Adipose tissue (tissue), 3 donors: ENCODE results near the gene EPHA10. TPM values are rescaled to one million over a fixed set of nuclear protein-coding genes. Genes with fewer than 3 reads are reported as not detected.
"Not testable (repeated sequence)": the region's sequence is repeated elsewhere in the genome, so short reads cannot be mapped to it uniquely, and the experiment has no call there.

Experiments
- H3K27ac ChIP-seq: one replicate; pipeline ENCODE4 v1.5.1; 2013; ENCODE audit warnings: low read depth, low read length
- whole genome bisulfite sequencing, 3 donors: extraction: QIAGEN DNeasy Blood & Tissue Kit; methylation state at CpG; one replicate each; pipeline ENCODE4 v1.1.7; 2013; 5-methylcytosine and 5-hydroxymethylcytosine counted together
- polyA plus RNA-seq, 3 donors: library from polyadenylated mRNA; stranded (reverse); fragments of 200-250 nt; gene quantifications; one replicate each; pipeline ENCODE4 v1.2.3, GENCODE V29; 2013
- donor health status: healthy with polysubstance abuse.
- donor health status: Bipolar disorder and iron deficiency.
- donor health status: healthy.

Gene EPHA10
- polyA plus RNA-seq, 3 donors = 0.04 to 2.0 (median 0.90) TPM

DNA sequence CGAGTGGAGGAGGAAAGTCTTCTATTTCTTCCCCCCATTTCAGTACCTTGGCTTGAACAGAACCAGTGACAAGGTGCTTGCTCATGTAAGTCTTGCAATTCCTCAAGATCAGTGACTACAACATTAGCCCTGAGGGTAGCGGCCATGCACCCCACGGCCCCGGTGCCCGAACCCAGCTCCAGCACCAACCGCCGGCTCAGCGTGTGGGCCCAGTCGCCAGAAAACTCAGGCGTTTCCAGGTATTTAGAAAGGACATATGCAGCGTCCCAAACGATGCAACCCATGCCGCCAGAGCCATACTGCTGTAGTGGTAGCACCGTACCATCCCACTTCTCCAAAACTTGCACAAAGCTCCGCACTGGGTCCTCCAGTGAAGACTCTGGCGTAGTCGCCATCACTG, 17.6 kb upstream of the EPHA10 start:
- 76 to 80% (median 80%) methylated on average over 17 of the region's 17 CpGs for WGBS, 3 donors
- no peak overlapping the region for H3K27ac ChIP-seq

DNA sequence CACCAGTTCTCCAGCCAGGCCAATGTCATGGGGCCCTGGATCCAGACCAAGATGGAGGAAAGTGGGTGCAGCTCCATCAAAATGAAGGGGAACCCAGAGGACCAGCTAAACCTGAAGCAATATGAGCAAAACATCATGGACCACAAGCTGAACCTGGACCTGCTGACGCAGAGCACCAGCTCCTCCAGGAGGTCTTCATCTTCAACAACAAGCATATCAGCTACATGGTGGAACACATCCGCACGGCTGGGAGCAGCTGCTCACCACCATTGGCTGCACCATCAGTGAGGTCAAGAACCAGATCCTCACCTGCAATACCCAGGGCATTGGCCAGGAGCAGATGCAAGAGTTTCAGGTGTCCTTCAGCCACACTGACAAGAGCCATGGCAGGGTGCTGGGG, 13.7 kb upstream of the EPHA10 start:
- 74 to 88% (median 83%) methylated on average over 3 of the region's 3 CpGs for WGBS, 3 donors
- no peak overlapping the region for H3K27ac ChIP-seq

DNA sequence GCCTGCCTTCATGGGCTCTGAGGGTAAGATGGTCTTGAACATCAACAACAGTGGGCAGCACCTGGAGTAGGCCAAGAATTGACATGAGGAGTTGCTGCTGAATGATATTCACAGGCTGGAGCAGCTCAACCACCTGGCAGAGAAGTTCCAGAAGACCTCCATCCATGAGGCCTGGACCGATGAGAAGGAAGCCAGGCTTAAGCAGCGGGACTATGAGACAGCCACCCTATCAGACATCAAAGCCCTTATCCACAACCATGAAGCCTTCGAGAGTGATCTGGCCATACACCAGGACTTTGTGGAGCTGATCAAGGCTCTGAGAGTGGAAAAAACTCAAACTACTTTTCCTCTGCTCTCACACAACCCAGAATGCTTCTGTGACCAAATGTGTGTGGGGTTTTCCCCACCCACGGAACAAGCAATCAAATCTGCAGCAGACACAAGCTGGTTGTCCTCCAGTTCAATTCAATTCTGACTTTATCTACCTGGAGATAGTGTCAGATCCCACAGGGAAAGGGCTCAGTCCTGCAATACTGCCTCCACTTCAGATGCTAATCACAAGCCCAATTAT, 12.1 kb upstream of the EPHA10 start:
- H3K27ac ChIP-seq = no peak overlapping the region
- WGBS, 3 donors = 59 to 83% (median 71%) methylated on average over 4 of the region's 4 CpGs

DNA sequence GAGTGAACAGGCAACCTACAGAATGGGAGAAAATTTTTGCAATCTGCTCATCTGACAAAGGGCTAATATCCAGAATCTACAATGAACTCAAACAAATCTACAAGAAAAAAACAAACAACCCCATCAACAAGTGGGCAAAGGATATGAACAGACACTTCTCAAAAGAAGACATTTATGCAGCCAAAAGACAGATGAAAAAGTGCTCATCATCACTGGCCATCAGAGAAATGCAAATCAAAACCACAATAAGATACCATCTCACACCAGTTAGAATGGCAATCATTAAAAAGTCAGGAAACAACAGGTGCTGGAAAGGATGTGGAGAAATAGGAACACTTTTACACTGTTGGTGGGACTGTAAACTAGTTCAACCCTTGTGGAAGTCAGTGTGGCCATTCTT, 6.5 kb upstream of the EPHA10 start:
- not testable (repeated sequence) for H3K27ac ChIP-seq

DNA sequence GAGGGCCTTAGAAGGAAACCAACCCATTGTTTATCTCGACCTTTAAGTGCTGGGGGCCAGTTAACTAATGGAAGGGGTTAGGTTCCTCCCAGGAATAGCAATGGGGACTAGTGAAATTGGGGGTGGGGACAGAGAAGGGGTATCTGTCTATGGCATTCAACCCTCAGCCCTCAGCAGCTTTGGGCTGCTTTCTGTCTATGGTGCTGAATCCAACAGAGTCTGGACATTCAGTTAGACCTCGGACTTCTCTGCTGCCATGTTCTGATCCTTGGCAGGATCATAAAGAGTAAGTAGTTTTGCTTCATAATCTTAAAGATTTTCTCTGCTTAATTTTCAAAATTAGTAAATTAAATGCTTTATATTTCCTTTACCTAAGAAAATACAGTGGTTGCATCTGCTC, 2.6 kb upstream of the EPHA10 start:
- H3K27ac ChIP-seq = no peak overlapping the region
- WGBS, 3 donors = 2 to 33% (median 25%) methylated on average over 2 of the region's 2 CpGs

DNA sequence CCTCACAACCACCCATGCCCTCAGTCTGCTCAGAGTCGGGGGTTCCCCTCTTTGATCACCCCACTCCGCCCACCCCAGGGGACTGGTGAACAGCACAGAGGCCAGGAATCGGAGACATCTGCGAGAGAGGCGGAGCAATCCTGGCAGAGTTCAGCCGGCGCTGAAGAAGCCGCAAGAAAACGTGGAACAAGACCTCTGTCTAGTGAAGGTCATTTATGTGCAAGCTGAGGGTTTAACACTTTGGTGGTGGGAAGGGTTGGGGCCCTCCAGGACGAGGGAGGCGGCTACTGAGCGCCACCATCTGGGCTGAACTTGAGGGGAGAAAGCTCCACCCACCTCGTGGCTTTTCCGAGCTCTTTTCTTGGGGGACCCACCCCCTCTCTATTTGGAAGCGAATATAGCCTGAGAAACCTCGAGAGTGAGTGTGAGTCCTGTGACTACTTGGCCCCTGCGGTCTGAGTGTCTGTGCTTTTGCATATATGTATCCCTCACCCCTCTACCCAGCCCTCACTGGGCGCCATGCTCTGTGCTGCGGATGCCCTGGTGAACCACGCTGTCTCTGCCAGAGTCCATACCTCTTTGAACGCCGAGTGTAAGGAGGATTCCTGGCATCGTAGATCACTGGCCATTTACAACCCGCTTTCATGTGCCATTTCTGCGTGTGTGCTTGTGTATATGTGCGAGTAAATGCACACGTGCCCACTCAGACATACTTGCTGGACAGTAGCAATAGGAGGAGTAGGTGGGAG, 1.2 kb upstream of the EPHA10 start:
- no peak overlapping the region for H3K27ac ChIP-seq
- 5 to 8% (median 6%) methylated on average over 27 of the region's 27 CpGs for WGBS, 3 donors

DNA sequence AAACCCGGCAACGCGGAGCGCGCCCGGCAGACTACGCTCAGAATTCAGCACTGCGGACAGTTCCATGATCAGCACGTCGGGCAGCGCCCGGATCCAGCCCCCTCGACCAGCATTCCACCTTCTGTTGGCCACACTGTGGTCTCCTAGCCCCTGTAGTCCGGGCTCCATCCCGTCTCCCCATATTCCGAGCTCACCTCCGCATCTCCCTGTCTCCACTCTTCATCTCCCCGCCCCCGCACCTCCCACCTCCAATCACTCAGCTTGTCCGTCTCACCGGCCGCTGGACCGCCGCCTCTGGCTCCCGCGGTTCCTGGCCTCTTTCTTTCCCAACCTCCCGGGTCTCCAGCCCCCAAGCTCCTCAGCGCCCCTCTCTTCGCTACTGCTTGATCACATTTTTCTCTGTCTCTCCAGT, 500 bp downstream of the EPHA10 start:
- 3 to 6% (median 6%) methylated on average over 28 to 29 of the region's 29 CpGs for WGBS, 3 donors
- no peak overlapping the region for H3K27ac ChIP-seq

DNA sequence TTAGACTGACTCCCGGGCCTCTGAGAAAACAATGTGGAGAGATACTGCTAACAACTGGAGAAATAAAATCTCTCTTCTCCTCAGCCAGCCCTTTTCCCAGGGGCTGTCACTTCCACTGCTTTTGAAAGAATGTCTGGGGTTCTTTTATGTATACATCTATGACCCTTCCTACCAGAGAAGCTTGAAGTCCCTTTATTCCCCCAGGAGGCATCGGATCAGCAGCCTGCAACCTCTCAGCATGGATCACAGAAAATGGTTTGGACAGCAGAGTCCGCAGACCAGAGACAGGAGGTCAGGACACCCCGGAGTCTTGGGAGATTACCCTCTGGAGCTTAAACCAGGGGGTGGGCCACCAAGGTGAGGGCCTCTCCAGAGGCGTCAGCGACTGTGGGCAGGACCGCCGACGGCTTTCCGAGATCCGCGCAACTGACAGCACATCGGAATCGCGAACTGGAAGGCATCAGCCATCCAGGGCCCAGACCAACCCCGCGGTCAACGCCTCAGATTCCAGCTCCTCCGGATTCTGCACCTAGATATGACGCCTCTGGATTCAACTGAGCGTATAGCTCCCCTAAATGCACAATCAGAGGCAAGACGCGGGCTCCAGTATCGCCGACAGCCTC, 1.0 kb downstream of the EPHA10 start:
- no peak overlapping the region for H3K27ac ChIP-seq
- WGBS, 3 donors = 25 to 27% (median 26%) methylated on average over 25 of the region's 25 CpGs

DNA sequence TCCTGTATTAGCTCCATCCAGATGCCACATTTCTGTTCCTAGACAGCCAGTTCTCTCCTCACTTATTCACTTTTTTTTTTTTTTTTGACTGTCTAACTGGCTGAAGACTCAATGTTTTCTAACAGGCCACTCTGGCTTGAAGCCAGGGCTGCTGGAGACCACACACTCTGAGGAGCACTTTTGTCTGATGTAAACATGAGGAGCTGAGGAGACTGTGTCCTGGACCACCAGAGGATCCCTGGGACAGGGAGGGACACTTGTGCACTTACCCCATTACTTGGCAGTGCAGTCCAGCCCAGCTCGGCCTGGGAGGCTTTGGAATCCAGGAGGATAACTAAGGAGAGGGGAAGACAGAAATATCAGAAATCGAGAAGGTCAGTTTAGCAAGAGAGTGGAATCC, 2.4 kb downstream of the EPHA10 start:
- WGBS, 3 donors = 58 to 67% (median 59%) methylated on average over 2 of the region's 2 CpGs

DNA sequence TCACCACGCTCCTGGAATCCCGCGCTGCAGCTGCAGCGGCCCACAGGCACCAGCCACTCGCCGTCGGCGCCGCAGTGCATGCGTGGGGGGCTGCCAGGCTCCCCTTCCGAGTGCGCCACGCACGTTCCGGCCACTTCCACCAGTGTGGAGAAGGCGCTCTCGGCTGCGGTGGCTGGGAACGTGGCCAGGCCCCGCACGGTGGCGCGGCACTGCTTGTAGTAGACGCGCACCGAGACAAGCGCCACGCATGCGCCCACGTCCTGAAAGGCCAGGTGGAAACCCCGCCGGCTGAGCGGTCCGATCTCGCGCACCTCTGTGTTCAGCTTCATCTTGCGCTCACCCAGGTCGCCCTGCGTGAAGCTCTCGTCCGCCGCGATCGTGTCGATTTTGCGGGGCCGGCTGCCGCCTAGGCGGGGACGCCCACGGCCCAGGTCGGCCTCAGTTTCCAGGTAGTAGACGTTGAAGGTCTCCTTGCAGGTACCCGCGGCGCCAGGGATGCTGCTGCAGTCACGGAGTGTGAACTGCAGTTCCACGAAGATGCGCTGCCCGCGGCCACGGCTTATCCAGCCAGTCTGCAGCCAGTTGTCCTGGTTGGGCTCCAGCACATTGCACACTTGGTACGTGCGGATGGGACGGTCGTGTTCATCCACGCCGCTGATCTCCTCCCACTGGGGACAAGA, 3.4 kb downstream of the EPHA10 start:
- no peak overlapping the region for H3K27ac ChIP-seq
- 45 to 55% (median 48%) methylated on average over 68 of the region's 68 CpGs for WGBS, 3 donors

More for the DNA sequence above, 2.4 kb downstream of the EPHA10 start:
- H3K27ac ChIP-seq = no peak overlapping the region

DNA sequence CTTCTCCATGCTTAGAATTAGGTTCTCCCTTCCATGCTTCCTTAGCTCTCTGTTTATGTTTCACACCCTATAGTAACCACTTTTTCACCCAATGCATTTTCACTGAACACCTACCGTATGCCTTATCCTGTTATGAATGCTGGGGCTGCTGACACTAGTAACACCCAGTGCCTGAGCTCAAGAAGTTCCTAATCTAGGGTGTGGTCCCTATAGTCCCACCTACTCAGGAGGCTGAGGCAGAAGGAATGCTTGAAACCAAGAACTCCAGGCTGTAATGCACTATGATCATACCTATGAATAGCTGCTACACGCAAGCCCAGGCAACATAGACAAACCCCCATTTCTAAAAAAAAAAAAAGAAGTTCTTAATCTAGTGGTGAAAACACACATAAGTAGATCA, 5.5 kb downstream of the EPHA10 start:
- WGBS, 3 donors = 74 to 83% (median 79%) methylated on average over 2 of the region's 2 CpGs
- no peak overlapping the region for H3K27ac ChIP-seq

DNA sequence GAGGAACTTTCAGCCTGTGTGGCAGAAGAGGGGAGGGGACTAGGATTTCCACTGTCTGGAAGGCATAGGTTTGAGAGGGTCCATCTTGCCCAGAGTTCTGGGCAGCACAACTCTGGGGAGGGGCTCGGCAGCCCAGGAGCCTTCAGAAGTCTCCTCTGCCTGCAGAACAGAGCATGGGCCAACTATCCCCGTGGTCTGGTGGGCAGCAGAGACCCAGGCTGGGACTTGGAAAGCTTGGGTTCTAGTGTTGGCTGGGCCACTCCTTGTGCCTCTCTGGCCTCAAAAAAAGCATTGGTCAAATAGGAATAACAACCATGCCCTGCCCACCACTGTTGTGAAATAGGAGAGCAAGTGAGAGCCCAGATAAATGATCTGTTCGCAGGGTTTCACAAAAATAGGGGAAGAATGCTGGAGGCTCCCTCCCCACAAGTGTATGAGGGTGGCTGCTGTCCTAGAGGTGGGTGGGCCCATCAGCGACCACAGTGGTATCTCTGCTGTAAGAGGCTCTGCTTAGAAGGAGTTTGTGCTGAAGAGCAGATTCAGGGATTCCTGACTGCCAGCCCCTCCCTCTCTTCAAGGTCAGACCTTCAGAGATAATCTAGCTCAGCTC, 8.9 kb downstream of the EPHA10 start:
- H3K27ac ChIP-seq = no peak overlapping the region
- 62 to 71% (median 63%) methylated on average over 4 of the region's 4 CpGs for WGBS, 3 donors

DNA sequence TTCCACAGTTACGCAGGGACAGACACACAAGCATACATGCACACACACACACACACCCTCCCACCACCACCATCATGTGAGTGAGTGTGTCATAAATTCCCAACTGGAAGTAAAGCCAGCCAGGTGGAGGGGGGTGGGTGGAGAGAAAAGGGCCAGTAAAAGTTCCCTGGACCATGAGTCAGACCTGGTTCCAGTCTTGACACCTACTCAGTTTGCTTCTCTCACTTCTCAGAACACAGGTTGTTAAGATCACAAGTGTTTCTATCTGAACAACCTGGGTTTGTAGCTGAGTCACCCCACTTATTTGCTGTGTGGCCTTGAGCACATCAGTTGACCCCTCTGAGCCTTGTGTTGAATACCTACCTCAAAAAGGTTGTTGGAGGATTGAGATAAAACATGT, 9.6 kb downstream of the EPHA10 start:
- 57 to 94% (median 94%) methylated on average over 1 of the region's 1 CpG for whole genome bisulfite sequencing, 3 donors
- no peak overlapping the region for H3K27ac ChIP-seq

DNA sequence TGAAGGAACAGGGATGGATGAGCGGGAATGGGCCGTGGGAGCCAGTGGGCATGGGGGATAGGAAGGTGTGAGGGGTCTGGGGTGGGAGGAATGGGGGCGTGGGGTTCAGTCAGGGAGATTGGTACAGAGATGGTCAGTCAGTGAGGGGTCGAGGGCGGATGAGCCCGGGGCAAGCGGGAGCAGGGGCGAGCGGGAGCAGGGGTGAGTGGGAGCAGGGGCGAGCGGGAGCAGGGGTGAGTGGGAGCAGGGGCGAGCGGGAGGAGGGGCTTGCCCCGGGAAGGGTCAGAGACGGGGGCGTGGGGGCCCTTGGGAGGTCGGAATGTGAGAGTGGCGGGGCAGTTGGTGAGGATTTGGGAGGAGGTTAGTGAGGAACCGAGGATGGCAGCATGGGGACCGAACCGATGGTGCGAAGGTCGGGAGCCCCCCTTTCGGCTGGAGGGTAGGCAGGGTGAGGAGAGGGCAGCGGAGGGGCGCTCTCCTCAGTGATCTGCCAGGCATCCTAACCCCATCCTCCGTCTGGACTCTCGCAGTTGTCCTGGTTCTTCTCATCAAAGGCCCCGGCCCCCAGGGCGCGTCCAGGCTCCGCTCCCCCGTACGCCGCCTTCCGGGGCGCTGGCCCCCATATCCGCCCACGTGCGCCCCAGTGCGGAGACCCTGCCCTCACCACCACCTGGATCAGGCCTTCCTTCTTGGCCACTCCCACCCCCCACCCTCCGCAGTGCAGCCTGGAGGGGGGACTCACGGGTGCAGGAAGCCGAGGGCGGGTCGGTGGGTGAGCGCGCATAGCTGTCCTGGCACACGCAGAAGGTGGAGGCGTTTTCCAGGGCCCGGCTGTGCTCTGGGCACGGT, 11.2 kb downstream of the EPHA10 start:
- 5 to 10% (median 5%) methylated on average over 46 to 52 of the region's 52 CpGs for WGBS, 3 donors
- no peak overlapping the region for H3K27ac ChIP-seq

DNA sequence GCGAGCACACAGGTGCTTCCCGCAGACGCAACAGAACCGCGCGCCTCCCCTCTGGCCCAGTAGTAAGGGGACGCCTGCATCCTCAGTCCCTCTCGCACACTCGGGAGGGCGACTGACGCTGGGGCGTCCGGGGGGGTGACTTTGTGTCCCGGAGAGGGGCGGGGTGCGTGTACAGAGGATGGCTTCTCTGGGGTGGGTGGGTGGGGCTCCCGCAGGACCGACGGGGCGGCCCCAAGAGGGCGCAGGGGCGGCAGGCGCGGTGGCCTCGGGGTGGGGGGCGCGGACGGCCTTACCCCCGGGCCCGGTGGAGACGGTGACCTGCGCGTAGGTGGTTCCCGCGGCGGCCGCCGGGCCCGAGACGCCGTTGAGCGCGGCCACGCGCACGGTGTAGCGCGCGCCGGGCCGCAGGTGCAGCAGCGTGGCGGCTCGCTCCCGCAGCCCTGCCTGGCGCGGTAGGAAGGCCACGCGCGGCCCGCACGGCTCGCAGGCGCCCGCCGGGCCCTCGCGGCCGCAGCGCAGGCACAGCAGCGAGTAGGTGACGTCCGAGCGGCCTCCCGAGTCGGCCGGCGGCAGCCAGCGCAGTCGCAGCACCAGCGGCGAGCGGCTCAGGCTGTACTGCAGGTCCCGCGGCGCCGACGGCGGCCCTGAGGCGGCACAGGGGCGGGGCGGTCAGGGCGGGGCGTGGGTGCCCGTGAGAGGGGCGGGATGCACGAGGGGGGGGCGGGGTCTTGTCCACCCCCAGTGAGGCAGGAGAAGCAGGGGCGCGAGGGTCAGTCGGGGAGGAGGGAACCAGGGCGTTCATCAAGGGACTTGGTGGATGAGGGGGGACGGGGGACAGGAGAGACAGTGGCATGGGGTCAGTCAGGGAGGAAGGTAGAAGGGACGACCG, 12.1 kb downstream of the EPHA10 start:
- no peak overlapping the region for H3K27ac ChIP-seq
- 1 to 2% (median 2%) methylated on average over 50 to 105 of the region's 105 CpGs for WGBS, 3 donors

DNA sequence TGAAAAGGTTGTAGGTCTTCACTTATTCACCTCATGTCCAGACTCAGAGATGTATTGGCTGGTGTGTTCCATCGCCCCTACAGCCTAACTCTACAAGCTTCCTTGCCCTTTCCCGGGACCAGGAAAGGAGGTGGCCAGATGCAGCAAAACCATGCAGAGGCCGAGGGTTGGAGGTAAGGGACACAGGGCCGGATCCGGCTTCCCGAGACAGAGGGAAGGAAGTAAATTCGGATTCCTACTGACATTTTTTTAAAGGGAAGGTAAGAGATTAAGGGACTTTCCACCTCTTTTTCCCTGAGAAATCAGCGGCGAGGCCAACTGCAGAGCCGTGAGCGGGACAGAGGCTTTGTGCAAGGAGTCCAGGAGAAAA, 12.7 kb downstream of the EPHA10 start:
- WGBS, 3 donors = 14 to 27% (median 22%) methylated on average over 11 of the region's 11 CpGs
- H3K27ac ChIP-seq = no peak overlapping the region

DNA sequence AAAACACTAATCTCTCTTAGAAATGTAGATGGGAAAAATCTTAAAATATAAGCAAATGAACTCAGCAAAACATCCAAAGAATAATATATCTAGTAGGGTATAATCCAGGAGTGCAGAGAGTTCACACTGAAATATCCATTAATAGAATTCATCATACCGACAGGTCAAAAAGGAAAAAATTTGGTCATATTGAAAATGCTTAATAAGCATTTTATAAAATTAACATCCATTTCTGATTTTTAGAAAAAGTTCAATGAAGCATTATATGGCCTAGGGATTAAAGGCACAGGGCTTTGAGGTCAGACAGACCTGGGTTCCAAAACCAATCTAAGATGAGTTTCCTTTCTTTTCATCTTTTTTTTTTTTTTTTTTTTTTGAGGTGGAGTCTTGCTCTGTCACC, 16.4 kb downstream of the EPHA10 start:
- WGBS, 3 donors = 85 to 100% (median 90%) methylated on average over 1 of the region's 1 CpG
- no peak overlapping the region for H3K27ac ChIP-seq
